Measurements from ENCODE around the gene ERMAP. TPM values are rescaled to one million over a fixed set of nuclear protein-coding genes. Genes with fewer than 3 reads are reported as not detected.
A peak's percentile ranks its signal among the peaks of the same experiment; 100 is the strongest.

Gene ERMAP
- total and polyA plus RNA-seq, 9 of the 15 experiments (the other 6 are each of a cell fraction or from before 2014, with no cell fraction given): 8.0 to 31.4 (median 22.5) TPM

GRCh38 chr1:42845193-42845592, 28.3 kb downstream of the ERMAP start (continued):
- TF ChIP-seq NCOA2 (IDR thresholded peaks at IDR 0.05; ENCODE audit: partially characterized antibody in 2 of 2): peak; percentile 34 to 89
- peak; percentile 80; the same call in 1 of the 2 replicates for TF ChIP-seq ARID2 (IDR thresholded peaks at IDR 0.05)
- peak; percentile 57; the same call in 1 of the 2 replicates for TF ChIP-seq POLR2A (conservative IDR thresholded peaks at IDR 0.05)
- no peak for TF ChIP-seq NR4A1 (CRISPR knock-in tag; IDR thresholded peaks at IDR 0.05)
- TF ChIP-seq NR4A1 (tag; IDR thresholded peaks at IDR 0.05): no peak
- TF ChIP-seq ZBTB7A (IDR thresholded peaks at IDR 0.05; ENCODE audit: borderline replicate concordance, control insufficient read depth, low read depth, low read length): no peak

- peak; percentile 16 for ATAC-seq
- under 1% methylated on average over 10 of the region's 10 CpGs for WGBS (ENCODE audit: insufficient coverage, low coverage, missing lambda C conversion rate)
- TF ChIP-seq ZNF592 (IDR thresholded peaks at IDR 0.05) (peak; percentile 40; the same call in 1 of the 2 replicates), HDAC1 (IDR thresholded peaks at IDR 0.05) (peak in 1 of 2 experiments; percentile 13; a peak in 1 of 4 replicates), PML (IDR thresholded peaks at IDR 0.05; ENCODE audit: low read length) (peak; percentile 4; the same call in 1 of the 2 replicates), CREB3 (tag; conservative IDR thresholded peaks at IDR 0.05; ENCODE audit: low read depth) (0 out of 2 replicates have a peak, but pooled peaks have one; percentile 13), ZNF398 (CRISPR knock-in tag; IDR thresholded peaks at IDR 0.05) (peak; percentile 22; the same call in 1 of the 2 replicates), PHF8 (IDR thresholded peaks at IDR 0.05; ENCODE audit: borderline replicate concordance, low read length) (no peak), GTF2E2 (tag; IDR thresholded peaks at IDR 0.05) (no peak; the same call in 1 of the 2 replicates), ZFP1 (CRISPR knock-in tag; IDR thresholded peaks at IDR 0.05) (0 out of 2 replicates have a peak, but pooled peaks have one; percentile 6)
Measured at GRCh38 chr1:42845866-42846256, 28.9 kb downstream of the ERMAP start.

More at GRCh38 chr1:42845866-42846256, 28.9 kb downstream of the ERMAP start:
- in situ Hi-C loops (cut with MboI): no loop called here
- Histone ChIP-seq H3K4me2 (ENCODE audit: insufficient read depth, low read length) (peak overlapping the region; percentile 96), H3K4me1 (replicated peaks in 1 of 2; ENCODE audit: control insufficient read depth in 2 of 2, insufficient read depth in 2 of 2, low read length in 2 of 2) (peaks cover 14 to 32% of the 10 kb centered on the region in 2 experiments), H3K79me2 (ENCODE audit: control insufficient read depth, insufficient read depth, low read length) (peaks cover 34% of the 10 kb centered on the region), H3K9ac (ENCODE audit: insufficient read depth in 1 of 2, low read depth in 2 of 2, low read length in 2 of 2) (peak overlapping the region; percentile 72 to 86; a peak in 3 of 4 replicates), H3K4me3 (peak overlapping the region; percentile 70), H3K9me1 (ENCODE audit: control insufficient read depth, insufficient read depth, low read length) (no peaks in the 10 kb centered on the region), H4K20me1 (replicated peaks; ENCODE audit: control insufficient read depth, insufficient read depth, low read length) (no peaks in the 10 kb centered on the region), H3K27ac (ENCODE audit: extremely low read depth, low read depth, low read length) (peak overlapping the region; percentile 43), H3K27me3 (ENCODE audit: control insufficient read depth in 2 of 2, insufficient read depth in 2 of 2, low read length in 2 of 2) (no peaks in the 10 kb centered on the region), H3K9me3 (replicated peaks; ENCODE audit: control insufficient read depth, insufficient read depth, low read depth, low read length) (no peaks in the 10 kb centered on the region), H3K36me3 (ENCODE audit: control insufficient read depth, insufficient read depth, low read length) (peaks cover 56% of the 10 kb centered on the region), H2AFZ (ENCODE audit: low read depth, low read length) (peak overlapping the region; percentile 89)
- FAIRE-seq (no peak), DNase-seq (ENCODE audit: extremely low read depth in 1 of 4, low spot score in 3 of 4) (no peak)
- ChIA-PET POLR2A (interaction anchor here (0.5 to 6.4 kb wide), 17 partner anchors 10 to 457 kb away, joined by 3 to 94 read pairs (median 4); partner anchors contain the start of genes C1orf50, ERMAP, P3H1 and SVBP), CTCF (ENCODE audit: low intra/inter-chr PET ratio) (no interaction called here)
- TSS peak; percentile 89 for BruUV-seq (replicated peaks)
- intact Hi-C loops (cut with micrococcal nuclease): loop anchor here (2.0 to 5.0 kb wide), 2 partner anchors 21 to 79 kb away; partner anchors contain the start of genes C1orf50 and P3H1

Measured in K562 (cell line).